GM06990 (cell line): ENCODE results near the gene MTCL1.

Source experiments
- DNase-seq: peaks from one replicate; pipeline ENCODE4 v3.0.0-alpha.2; 2011; ENCODE audit not compliant: insufficient read length; ENCODE audit errors: extremely low read depth
- H3K27me3 ChIP-seq: replicated peaks from 2 replicates; pipeline ENCODE4 v1.6.0; 2011; ENCODE audit warnings: low read length; ENCODE audit not compliant: control insufficient read depth, insufficient read depth
- H3K36me3 ChIP-seq: 2 replicates; pipeline ENCODE4 v1.5.1; 2011; ENCODE audit warnings: low read length; ENCODE audit not compliant: control insufficient read depth, insufficient read depth
- H3K4me3 ChIP-seq: replicated peaks from 2 replicates; pipeline ENCODE4 v1.5.1; 2011; ENCODE audit warnings: low read depth, mild to moderate bottlenecking, control low read depth, low read length
- CTCF ChIP-seq: IDR thresholded peaks from 2 replicates; pipeline ENCODE4 v1.5.1; 2011; ENCODE audit warnings: low read length, control low read depth, mild to moderate bottlenecking, inconsistent platforms; ENCODE audit not compliant: insufficient read depth, poor library complexity, severe bottlenecking

Gene MTCL1

GRCh38 chr18:8766559-8767293 is 61.4 kb downstream of the MTCL1 start:
- Histone ChIP-seq H3K4me3 (no peak overlapping the region), H3K27me3 (no peaks in the 10 kb centered on the region; the same call in 1 of the 2 replicates), H3K36me3 (no peaks in the 10 kb centered on the region)
- TF ChIP-seq CTCF = no peak
- DNase-seq = no peak

- DNase-seq = no peak
- Histone ChIP-seq H3K27me3 (no peaks in the 10 kb centered on the region; the same call in 1 of the 2 replicates), H3K4me3 (no peak overlapping the region), H3K36me3 (no peaks in the 10 kb centered on the region)
- TF ChIP-seq CTCF = no peak
Measured at GRCh38 chr18:8767340-8767739, 62.0 kb downstream of the MTCL1 start.

GRCh38 chr18:8769509-8770095 is 64.2 kb downstream of the MTCL1 start:
- no peaks in the 10 kb centered on the region; the same call in 1 of the 2 replicates for H3K27me3 ChIP-seq
- no peak overlapping the region for H3K4me3 ChIP-seq
- no peak for DNase-seq
- TF ChIP-seq CTCF = no peak
- H3K36me3 ChIP-seq = no peaks in the 10 kb centered on the region

- no peak for TF ChIP-seq CTCF
- Histone ChIP-seq H3K36me3 (no peaks in the 10 kb centered on the region), H3K4me3 (no peak overlapping the region), H3K27me3 (no peaks in the 10 kb centered on the region; the same call in 1 of the 2 replicates)
- no peak for DNase-seq
Measured at GRCh38 chr18:8770657-8771056, 65.3 kb downstream of the MTCL1 start.

- no peak for DNase-seq
- no peak overlapping the region for H3K4me3 ChIP-seq
- TF ChIP-seq CTCF = no peak
- no peaks in the 10 kb centered on the region for H3K36me3 ChIP-seq
- H3K27me3 ChIP-seq = no peaks in the 10 kb centered on the region
Measured at GRCh38 chr18:8771930-8772329, 66.6 kb downstream of the MTCL1 start.

- Histone ChIP-seq H3K27me3 (no peaks in the 10 kb centered on the region), H3K4me3 (no peak overlapping the region), H3K36me3 (no peaks in the 10 kb centered on the region)
- no peak for TF ChIP-seq CTCF
- no peak for DNase-seq
Measured at GRCh38 chr18:8773980-8774379, 68.6 kb downstream of the MTCL1 start.
